Tracheal epithelial cell (primary cell): ENCODE data around the gene POLR2C. TPM values are rescaled to one million over a fixed set of nuclear protein-coding genes. Genes with fewer than 3 reads are reported as not detected.

ENCODE experiments used
- total RNA-seq: library from RNA; depleted of rRNA; stranded (reverse); fragments of >200 nt; gene quantifications from 2 replicates; pipeline ENCODE4 v1.2.1, GENCODE V29; 2014

POLR2C gene
- total RNA-seq: 72.5 and 111 TPM in 2 replicates

DNA sequence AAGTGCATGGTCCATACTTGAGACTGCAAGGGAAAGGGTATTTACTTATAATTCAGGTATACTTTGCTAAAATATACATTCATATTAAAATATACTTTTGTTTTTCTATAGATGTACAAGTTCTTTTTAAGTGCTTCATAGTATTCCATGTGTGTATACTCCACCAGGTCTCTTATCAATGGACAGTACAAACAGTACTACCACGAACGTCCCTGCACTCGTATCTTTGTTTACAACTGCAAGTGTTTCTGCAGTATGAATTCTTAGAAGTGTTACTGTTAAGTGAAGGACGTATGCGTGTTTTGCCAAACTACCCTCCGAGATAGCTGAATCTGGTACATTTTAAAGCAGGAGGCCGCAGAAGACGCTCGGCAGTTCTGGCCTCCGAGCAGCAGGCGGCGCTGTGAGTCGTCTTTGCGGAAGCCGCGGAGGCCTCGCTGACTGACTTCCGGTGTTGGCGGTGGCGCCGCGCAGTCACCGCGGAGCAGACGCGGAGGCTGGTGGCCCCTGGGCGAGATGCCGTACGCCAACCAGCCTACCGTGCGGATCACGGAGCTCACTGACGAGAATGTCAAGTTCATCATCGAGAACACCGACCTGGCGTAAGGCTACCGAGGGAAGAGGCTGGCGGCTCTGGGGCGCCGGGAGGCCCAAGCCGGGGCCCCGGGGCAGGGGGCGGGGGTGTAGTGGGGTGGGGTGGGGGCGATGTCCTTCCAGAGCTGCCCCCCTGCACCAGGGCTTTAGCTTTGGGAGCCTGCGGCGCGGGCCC lies at the start of gene POLR2C:
Gene POLR2C (plus strand): TSS at position 471 of the 769 bp plus-strand sequence. CDS start 46 bp downstream, at position 517.

GRCh38 chr16:57447186-57447962 lies 15.1 kb upstream of the POLR2C start, which contains the start of the genes CIAPIN1 and COQ9:
Gene CIAPIN1, minus strand, starts transcription at chr16:57447385. Its CDS starts 6,457 bp downstream, at chr16:57440928.
Gene COQ9, plus strand, starts transcription at chr16:57447479. Its CDS starts 27 bp downstream, at chr16:57447506.

GRCh38 chr16:57485916-57486857 lies 23.7 kb downstream of the POLR2C start, which contains the start of gene DOK4:
Gene DOK4, minus strand, starts transcription at chr16:57486493. Its CDS starts 6,986 bp downstream, at chr16:57479507.

Other genes with a start within 250 kb of the POLR2C start
- 72.5 and 87.2 TPM in 2 replicates for gene ARL2BP, start 217.4 kb upstream of the POLR2C start, total RNA-seq
- 15.4 and 37.1 TPM in 2 replicates for gene PLLP, start 178.0 kb upstream of the POLR2C start, total RNA-seq
- gene CCL22, start 103.9 kb upstream of the POLR2C start, total RNA-seq: not detected in 2 replicates
- 2.4 TPM in 1 of 2 replicates, not detected in the other for gene CX3CL1, start 90.2 kb upstream of the POLR2C start, total RNA-seq
- not detected in 2 replicates for gene CCL17, start 57.9 kb upstream of the POLR2C start, total RNA-seq
- gene CIAPIN1, start 15.3 kb upstream of the POLR2C start, total RNA-seq: 75.2 and 83.9 TPM in 2 replicates
- gene COQ9, start 15.2 kb upstream of the POLR2C start, total RNA-seq: 52.8 and 58.4 TPM in 2 replicates
- 19.0 and 32.0 TPM in 2 replicates for gene DOK4, start 23.8 kb downstream of the POLR2C start, total RNA-seq
- 6.2 and 9.6 TPM in 2 replicates for gene CCDC102A, start 73.9 kb downstream of the POLR2C start, total RNA-seq
- gene ADGRG5, start 80.0 kb downstream of the POLR2C start, total RNA-seq: not detected in 2 replicates
- gene ADGRG1, start 166.0 kb downstream of the POLR2C start, total RNA-seq: 37.4 and 41.1 TPM in 2 replicates
- under 0.01 TPM in 1 of 2 replicates, not detected in the other for gene ADGRG3, start 205.6 kb downstream of the POLR2C start, total RNA-seq
- not detected in 2 replicates for gene DRC7, start 232.1 kb downstream of the POLR2C start, total RNA-seq